Activated CD4-positive, alpha-beta T cell treated with anti-CD3 and anti-CD28 coated beads, Interleukin-2, amount 50 U/mL, for 4 hours (primary cell): Measurements from ENCODE around the gene RASGRP2.

Source experiments
- DNase-seq, 2 experiments: peaks; one replicate each; pipeline ENCODE4 v3.0.0-alpha.2; 2020

Gene RASGRP2

DNA sequence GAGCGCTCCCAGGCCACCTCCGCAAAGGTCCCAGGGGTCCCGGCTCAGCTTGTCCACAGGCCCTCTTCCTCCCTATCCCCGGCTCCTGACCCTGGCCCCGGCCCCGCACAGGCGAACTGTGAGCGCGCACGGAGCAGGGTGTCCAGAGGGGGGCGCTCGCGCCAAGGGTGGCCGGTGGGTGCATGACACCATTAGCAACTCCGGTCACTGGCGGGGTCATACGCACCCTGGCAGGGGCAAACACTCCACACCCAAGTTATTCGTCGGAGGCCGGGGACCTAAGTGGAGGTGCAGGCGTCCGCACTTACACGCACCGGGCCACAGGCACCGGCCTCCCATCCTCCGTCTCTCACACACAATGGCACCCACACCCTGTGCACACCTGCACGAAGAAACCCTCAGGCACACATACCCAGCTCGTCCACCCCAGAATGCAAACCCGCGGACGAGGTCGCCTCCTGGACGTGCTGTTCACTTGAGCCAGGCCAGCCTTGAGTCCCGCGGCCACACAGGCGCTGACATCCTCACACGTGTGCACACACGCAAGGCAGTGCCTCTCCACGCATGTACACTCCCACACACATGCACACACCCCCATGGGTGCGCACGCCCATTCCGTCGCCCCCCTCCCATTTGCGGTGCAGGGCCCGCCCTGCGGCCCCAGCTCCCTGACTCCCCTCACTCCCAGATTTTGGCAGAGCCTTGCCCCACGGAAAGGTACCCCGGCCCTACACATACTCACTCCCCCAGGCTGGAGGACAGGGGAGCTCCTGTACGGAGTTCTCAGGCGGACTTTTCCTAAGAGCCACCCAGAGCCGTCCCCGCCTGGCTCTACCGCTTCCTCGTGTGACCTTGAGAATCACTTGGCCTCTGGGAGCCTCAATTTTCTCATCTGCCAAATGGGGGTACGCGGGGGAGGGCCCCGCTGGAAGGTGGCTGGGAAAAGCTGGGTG is at the start of gene RASGRP2:
Gene RASGRP2, minus strand, starts transcription at position 552 of the 953 bp plus-strand sequence. CDS start 1,276 bp downstream, outside the sequence.
- peak; percentile 74 to 77 for DNase-seq

DNA sequence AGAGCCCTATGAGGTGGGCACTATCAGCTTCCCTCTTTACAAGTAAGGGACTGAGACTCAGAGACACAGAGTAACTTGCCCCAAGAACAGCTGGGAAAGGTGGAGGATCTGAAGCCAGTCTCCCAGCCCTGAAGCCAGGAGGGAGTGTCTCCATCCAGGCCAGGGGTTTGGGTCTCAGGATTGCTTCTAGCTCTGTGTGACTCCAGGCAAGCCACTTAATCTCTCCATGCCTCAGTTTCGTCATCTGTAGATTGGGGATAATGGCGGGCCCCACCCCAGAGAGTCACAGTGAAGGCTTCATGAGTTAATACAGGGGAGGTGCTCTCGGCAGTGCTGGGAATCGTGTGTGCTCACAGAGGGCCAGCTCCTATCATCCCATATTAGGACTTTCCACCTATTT is 48.5 kb upstream of the RASGRP2 start:
- DNase-seq: no peak

DNA sequence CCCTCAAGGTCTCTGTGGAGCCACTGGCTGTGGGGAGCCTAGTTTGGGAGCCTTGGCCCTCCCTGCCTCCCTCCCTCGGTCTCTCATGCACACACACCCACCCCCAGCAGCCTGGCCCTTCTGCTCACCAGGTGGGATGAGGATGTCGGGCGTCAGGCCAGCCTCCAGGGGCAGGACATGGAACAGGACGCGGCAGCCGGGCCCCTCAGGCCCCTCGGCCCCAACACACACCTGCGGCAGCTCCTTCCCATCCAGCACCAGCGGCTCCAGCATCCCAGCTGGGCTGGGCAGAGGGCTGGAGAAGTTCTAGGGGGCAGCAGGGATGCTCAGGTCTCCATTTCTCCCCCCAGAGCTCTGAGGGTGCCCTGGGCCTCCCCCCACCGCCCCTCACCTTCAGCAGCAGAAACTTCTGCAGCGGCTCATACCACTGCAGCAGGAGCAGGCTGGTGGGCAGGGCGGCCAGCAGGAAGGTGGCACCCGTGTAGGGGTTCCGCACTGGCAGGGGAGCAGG is 47.9 kb upstream of the RASGRP2 start:
- no peak for DNase-seq

DNA sequence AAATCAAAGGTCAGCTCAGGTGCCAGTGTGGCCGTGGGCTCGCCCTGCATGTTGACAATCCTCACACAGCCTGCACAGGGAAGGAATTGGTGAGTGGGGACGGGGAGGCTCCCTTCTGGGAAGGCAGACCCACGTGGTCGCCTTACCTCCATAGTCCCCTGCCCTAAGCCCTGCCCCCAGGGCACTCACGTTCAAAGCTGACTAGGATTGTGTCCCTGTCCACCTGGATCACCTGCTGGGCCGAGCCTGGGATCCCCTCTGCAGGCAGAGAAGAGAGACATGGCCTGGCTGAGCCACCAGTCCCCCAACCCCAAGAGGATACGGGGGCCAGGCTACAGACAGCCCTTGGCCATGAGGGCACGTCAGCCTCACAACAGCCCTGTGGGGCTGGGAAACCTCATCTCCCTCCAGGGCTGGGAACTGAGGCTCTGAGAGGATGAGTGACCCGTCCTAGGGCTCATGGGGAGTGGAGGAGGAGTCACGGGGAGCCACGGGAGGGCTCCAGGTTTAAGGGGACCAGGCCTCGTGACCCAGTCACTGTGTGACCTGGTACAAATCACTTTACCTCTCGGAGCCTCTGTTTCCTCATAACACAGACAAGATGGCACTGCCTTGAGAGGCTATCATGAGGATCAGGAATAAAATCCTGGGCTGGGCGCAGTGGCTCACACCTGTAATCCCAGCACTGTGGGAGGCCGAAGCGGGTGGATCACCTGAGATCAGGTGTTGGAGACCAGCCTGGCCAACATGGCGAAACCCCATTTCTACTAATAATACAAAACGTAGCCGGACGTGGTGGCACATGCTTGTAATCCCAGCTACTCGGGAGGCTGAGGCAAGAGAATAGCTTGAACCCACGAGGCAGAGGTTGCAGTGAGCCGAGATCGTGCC is 46.5 kb upstream of the RASGRP2 start:
- no peak for DNase-seq

GRCh38 chr11:64789331-64790204 is 45.6 kb upstream of the RASGRP2 start:
- DNase-seq: no peak

DNA sequence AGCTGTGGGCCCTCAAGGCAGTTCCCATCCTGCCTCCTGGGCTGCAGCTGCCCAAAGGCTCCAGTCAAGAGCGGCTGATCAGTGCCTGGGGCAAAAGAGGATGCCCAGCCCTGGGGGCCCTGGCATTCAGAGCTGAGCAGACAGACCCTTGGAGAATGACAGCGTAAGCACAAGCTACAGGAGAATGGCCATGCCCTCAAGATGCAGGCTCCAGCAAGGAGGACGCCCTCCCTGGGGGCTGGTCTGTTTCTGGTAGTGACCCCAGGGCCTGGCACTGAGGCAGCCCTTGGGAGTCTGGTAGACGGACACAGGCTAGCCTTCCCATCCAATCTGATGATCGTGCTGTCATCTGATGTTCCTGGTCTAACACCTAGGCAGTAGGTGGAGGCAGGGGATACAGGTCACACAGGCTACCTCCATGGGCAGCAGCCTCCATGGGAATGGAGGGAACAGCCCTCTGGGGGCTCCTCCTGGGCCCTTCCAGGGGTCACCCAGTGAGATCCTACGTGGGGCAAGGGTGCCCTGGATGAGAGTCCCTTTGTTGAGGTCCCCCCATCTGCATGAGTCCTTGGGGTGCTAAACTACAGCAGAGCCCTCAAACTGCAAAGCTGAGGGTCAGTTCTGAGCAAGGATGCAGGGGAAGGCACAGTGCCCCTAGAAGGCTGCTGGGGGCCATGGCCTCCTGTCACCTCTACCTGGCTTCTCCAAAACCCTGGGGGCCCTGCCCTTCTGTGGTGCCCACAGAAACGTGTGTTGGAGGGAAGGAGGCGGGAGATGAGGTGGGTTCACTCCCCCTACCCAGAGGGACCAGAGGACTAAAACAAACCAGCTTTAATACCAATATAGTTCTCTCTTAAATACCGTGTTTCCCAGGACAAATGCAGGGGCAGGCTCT is 44.6 kb upstream of the RASGRP2 start:
- no peak for DNase-seq

DNA sequence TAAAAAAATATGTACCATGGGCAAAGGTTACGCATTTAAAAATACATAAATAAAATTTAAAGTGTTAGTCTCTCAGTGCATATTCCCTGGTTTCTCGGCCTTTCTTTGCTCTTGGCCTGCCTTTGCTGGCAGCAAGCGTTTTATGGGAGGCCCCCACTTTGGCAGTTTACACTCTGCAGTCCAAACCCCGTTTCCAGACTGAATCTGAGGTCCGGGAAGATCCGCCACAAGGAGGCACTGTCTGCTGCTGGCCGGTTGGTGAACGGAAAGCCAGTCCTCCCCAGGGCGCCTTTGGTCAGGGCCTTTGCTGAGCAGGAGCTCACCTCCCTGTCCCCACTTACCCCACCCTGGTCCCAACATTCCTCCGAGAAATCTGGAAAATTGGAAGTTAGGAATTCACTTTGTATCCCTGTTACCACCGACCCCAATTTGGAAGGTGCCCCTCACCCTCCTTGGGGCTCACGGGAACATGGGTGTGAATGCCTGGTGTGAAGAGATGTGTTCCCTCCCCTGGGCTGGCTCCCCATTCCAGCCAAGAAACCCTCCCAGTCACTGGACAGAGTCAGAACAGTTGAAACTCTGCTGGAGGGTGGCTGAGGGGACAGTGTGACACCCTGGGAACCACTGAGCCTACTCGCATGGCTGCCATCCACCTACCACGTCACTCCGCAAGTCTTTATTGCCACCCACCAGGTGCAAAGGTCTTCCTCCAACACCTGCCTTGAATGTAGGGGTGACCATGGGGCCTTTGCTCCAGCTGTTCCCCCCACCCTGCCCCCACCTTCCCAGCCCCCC is 43.8 kb upstream of the RASGRP2 start:
- DNase-seq: peak; percentile 54 to 60

DNA sequence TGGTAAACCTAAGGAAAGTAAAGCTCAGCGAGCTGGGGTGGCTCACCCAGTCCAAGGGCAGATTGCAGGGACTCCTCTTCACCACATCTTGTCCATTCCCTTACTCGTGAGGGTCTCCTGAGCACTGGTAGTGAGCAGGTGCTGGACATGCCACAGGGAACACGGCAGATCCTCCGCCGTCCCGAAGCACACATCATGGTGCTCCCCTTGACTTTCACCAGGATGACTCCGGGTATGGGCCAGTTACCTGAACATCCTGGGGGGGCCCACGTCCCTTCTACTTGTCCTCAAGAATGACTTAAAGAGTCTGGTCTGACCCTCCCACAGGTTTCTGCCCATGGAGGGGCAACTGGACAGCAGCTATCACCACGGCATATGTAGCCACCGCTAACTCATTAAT is 42.4 kb upstream of the RASGRP2 start:
- no peak for DNase-seq

GRCh38 chr11:64784813-64785581 is 41.1 kb upstream of the RASGRP2 start:
- DNase-seq: no peak

DNA sequence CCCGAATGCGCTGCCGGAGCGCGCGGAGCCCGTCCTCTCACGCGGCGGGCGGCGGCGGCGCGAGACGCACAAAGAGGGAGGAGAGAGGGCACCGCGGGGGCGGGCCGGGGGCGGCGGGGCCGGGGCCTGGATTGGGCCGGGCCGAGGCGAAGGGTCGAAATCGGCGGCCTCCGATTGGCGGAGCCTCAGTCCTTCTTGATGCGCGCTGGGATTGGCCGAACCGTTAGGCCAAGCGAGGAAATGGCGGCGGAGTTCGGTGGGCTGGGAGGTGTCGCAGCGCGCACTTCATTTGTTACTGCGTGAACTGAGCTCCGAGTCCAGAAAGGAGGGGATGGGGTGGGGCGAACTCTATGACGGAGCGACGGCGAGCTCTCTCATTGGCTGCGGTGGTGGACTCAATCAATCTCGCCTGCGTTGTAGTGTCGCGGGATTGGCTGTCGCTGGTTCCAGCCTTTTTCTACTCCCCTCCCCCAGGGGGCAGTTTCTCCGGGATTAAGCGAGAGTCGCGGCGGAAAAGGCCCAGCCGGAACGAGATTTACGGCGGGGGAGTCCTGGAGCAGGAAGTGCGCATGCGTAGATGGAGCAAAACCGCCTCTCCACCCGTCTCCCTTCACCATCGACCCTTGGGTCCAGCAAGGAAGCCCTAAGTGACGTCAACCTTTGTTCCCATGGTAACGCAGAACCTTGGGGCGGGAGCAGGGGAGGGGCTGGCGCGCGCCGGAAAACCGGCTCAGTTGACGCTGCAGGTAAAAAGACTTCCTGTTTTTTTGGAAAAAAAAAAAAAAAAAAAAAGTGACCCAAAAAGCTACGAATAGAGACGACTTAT is 34.7 kb upstream of the RASGRP2 start, which contains the start of gene SF1:
Gene SF1, minus strand, starts transcription at position 70 of the 826 bp plus-strand sequence. CDS start 150 bp downstream, outside the sequence.
- peak; percentile 98 for DNase-seq

DNA sequence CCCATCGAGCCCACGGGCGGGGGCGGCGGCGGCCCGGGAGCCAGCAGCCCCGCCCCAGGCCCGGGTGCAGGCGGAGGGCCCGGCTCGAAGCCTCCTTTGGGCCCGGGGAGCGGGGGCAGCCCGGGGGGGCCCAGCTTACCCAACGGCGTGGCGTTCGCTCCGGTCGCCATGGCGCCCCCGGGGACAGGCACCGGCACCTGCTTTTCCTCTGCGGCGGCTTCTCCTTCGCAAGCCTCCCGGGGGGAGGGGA is 34.2 kb upstream of the RASGRP2 start:
- DNase-seq: no peak

DNA sequence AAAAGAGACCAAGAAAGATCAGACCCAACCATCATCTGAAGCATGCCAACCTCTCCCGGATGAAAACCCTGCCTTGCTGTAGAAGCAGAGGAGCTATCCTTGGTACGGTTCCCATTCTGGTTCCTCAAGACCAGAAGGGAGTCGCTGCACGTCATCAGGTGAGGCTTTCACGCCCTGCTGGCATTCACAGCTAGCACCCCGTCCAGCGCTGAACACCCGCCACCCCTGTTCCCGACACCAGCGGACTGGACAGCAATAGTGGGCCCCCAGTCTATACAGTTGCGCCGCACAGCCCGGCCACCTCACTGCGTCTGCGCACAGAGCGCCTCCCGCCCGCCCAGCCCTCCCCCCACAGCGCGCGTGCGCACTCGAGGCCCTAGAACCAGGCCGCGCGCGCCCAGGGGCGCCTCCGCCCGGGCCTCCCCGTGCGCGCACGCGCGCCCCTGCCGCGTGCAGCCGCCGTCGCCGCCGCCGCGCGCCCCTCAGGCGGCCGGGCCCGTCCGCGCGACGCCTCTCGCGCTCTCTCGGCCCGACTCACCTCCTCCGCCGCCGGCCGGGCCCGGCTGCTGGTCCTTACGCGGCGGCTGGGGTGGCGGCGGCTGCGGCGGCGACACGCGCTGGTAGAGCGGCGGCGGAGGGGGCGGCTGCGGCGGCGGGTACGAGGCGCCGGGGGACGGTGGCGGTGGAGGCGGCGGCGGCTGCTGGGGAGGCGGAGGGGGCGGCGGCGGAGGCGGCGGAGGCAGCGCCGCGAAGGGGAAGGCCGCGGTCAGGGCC is 33.7 kb upstream of the RASGRP2 start:
- peak; percentile 68 to 71 for DNase-seq

- DNase-seq: no peak
Observed at GRCh38 chr11:64776875-64777274, 32.9 kb upstream of the RASGRP2 start.

GRCh38 chr11:64776425-64776824 is 32.5 kb upstream of the RASGRP2 start:
- no peak for DNase-seq

GRCh38 chr11:64774144-64774543 is 30.2 kb upstream of the RASGRP2 start:
- no peak for DNase-seq

- DNase-seq: no peak
Observed at GRCh38 chr11:64772303-64773018, 28.5 kb upstream of the RASGRP2 start.

DNA sequence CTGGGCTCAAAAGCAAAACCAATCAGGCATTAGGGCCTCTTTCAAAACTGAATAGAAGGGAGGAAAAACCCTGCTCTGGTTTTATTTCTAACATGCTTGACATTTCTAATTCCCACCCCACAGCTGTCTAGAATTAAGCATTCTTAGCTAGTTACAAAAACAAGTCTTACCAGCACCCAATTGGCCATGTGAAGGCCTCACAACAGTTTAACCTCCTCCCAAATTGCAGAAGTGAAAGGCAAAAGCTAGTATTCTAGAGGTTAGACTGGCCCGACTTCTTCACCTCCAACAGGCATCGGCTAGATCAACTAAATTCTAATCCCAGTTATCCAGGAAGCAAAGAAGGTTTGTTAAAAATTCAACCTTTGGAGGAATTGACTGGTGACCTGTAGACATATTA is 27.9 kb upstream of the RASGRP2 start:
- DNase-seq: no peak
